H1 (cell line): ENCODE measurements around the gene NCF2. TPM values are rescaled to one million over a fixed set of nuclear protein-coding genes. Genes with fewer than 3 reads are reported as not detected.

ENCODE experiments used
- CTCF ChIA-PET: fragments of 300-600 bp; sonication (Branson Sonifier 250); formaldehyde crosslinking; loops from one replicate; lab custom pipeline; 2021; ENCODE audit not compliant: partially characterized antibody; lab: Charles Lee
- POLR2A ChIA-PET: fragments of 300-600 bp; sonication (Branson Sonifier 250); formaldehyde crosslinking; loops from one replicate; lab custom pipeline; 2021; ENCODE audit warnings: inconsistent platforms; ENCODE audit not compliant: partially characterized antibody; lab: Charles Lee
- DNase-seq, 2 experiments: peaks; one replicate each; pipeline versions ENCODE4 v3.0.0 to v3.0.0-alpha.2; 2010 to 2022; ENCODE audit warnings: low spot score in 2 of 2, low read depth in 1 of 2, mixed read lengths in 1 of 2
- FAIRE-seq: peaks from 2 replicates; lab custom pipeline; 2011; peaks lifted over from hg19 to GRCh38; lab: Jason Lieb, UNC
- H2AFZ ChIP-seq: 2 replicates; pipeline ENCODE4 v1.8.1; 2012; ENCODE audit warnings: low read length, inconsistent platforms
- H2AK5ac ChIP-seq: 2 replicates; pipeline ENCODE4 v1.6.1; 2013; ENCODE audit warnings: low read depth, low read length
- H2BK120ac ChIP-seq: replicated peaks from 2 replicates; pipeline ENCODE3; 2013; ENCODE audit warnings: low read depth, low read length, inconsistent platforms
- H2BK12ac ChIP-seq: 2 replicates; pipeline ENCODE4 v1.6.1; 2013; ENCODE audit warnings: low read depth, low read length
- H2BK15ac ChIP-seq: 2 replicates; pipeline ENCODE4 v1.6.1; 2013; ENCODE audit warnings: low read length
- H2BK20ac ChIP-seq: 2 replicates; pipeline ENCODE4 v1.6.1; 2013; ENCODE audit warnings: low read length
- H2BK5ac ChIP-seq: 2 replicates; pipeline ENCODE4 v1.6.1; 2013; ENCODE audit warnings: low read depth, low read length
- H3K14ac ChIP-seq: 2 replicates; pipeline ENCODE4 v1.6.1; 2013; ENCODE audit warnings: inconsistent platforms; ENCODE audit not compliant: insufficient read length
- H3K18ac ChIP-seq: 2 replicates; pipeline ENCODE4 v1.6.1; 2013; ENCODE audit warnings: low read length; ENCODE audit errors: extremely low read depth
- H3K23ac ChIP-seq: 2 replicates; pipeline ENCODE4 v1.6.1; 2013; ENCODE audit warnings: inconsistent platforms; ENCODE audit not compliant: insufficient read length
- H3K23me2 ChIP-seq: 2 replicates; pipeline ENCODE4 v1.6.1; 2013; ENCODE audit warnings: low read depth, low read length
- H3K27ac ChIP-seq: 2 replicates; pipeline ENCODE4 v1.6.1; 2011; ENCODE audit warnings: low read depth, low read length, inconsistent platforms
- H3K27me3 ChIP-seq, 4 experiments: replicated peaks in 1 of 4; 1 replicate in 1 of 4; 2 replicates in 3 of 4; pipeline versions ENCODE4 v1.6.1 to v1.8.1; 2011 to 2013; ENCODE audit warnings: low read length in 3 of 4, mild to moderate bottlenecking in 3 of 4, inconsistent platforms in 2 of 4, mixed read lengths in 2 of 4, moderate library complexity in 1 of 4; ENCODE audit not compliant: control insufficient read depth in 3 of 4, insufficient read depth in 3 of 4; ENCODE audit errors: extremely low read depth in 1 of 4
- H3K36me3 ChIP-seq, 4 experiments: 2 replicates each; pipeline versions ENCODE4 v1.6.1 to v1.8.1; 2011 to 2013; ENCODE audit warnings: mild to moderate bottlenecking in 4 of 4, low read length in 3 of 4, moderate library complexity in 2 of 4, control low read depth in 1 of 4, inconsistent platforms in 1 of 4; ENCODE audit not compliant: insufficient read depth in 4 of 4, control insufficient read depth in 2 of 4
- H3K4ac ChIP-seq: replicated peaks from 2 replicates; pipeline ENCODE3; 2013; ENCODE audit warnings: low read length, low read depth, mixed read lengths, inconsistent platforms; ENCODE audit not compliant: insufficient read length
- H3K4me1 ChIP-seq, 4 experiments: replicated peaks in 1 of 4; 1 replicate in 1 of 4; 2 replicates in 3 of 4; pipeline versions ENCODE4 v1.6.1 to v1.8.1; 2011 to 2013; ENCODE audit warnings: low read length in 3 of 4, inconsistent platforms in 2 of 4, mixed read lengths in 1 of 4; ENCODE audit not compliant: insufficient read depth in 4 of 4, control insufficient read depth in 3 of 4
- H3K4me2 ChIP-seq, 2 experiments: 2 replicates each; pipeline versions ENCODE4 v1.6.1 to v1.8.1; 2011 to 2013; ENCODE audit warnings: low read depth in 2 of 2, low read length in 2 of 2, control low read depth in 1 of 2, inconsistent platforms in 1 of 2, mild to moderate bottlenecking in 1 of 2; ENCODE audit not compliant: insufficient read depth in 1 of 2
- H3K4me3 ChIP-seq, 4 experiments: fragments of 200-600, 300-600 bp in 1 of 4; sonication (generic), shearing (Covaris generic), sonication (Bioruptor Twin) in 1 of 4; 2 replicates each; pipeline versions ENCODE4 v1.5.1 to v1.8.1; 2011 to 2016; ENCODE audit warnings: low read length in 4 of 4, low read depth in 3 of 4, control low read depth in 2 of 4, inconsistent platforms in 2 of 4, mild to moderate bottlenecking in 2 of 4, mixed read lengths in 1 of 4, moderate library complexity in 1 of 4; ENCODE audit not compliant: insufficient read depth in 2 of 4; ENCODE audit errors: extremely low read depth in 1 of 4
- H3K56ac ChIP-seq: replicated peaks from 2 replicates; pipeline ENCODE3; 2013; ENCODE audit warnings: low read depth, mild to moderate bottlenecking, mixed read lengths, low read length, inconsistent platforms; ENCODE audit not compliant: insufficient read length
- H3K79me1 ChIP-seq: 2 replicates; pipeline ENCODE4 v1.6.1; 2013; ENCODE audit warnings: low read depth, low read length, control low read depth
- H3K79me2 ChIP-seq, 2 experiments: 2 replicates each; pipeline versions ENCODE4 v1.6.1 to v1.8.1; 2012 to 2013; ENCODE audit warnings: low read length in 2 of 2, mild to moderate bottlenecking in 2 of 2, inconsistent platforms in 1 of 2; ENCODE audit not compliant: insufficient read depth in 2 of 2, control insufficient read depth in 1 of 2
- H3K9ac ChIP-seq, 4 experiments: replicated peaks in 1 of 4; 1 replicate in 1 of 4; 2 replicates in 3 of 4; pipeline versions ENCODE4 v1.6.1 to v1.8.1; 2011 to 2013; ENCODE audit warnings: low read depth in 3 of 4, low read length in 3 of 4, control low read depth in 2 of 4, mild to moderate bottlenecking in 2 of 4, moderate library complexity in 2 of 4, inconsistent platforms in 1 of 4; ENCODE audit errors: extremely low read depth in 1 of 4
- H3K9me3 ChIP-seq, 2 experiments: 2 replicates each; pipeline versions ENCODE4 v1.6.1 to v1.8.1; 2012 to 2013; ENCODE audit warnings: mild to moderate bottlenecking in 2 of 2, moderate library complexity in 2 of 2, control low read depth in 1 of 2, inconsistent platforms in 1 of 2, low read depth in 1 of 2, low read length in 1 of 2, mixed read lengths in 1 of 2; ENCODE audit not compliant: insufficient read depth in 2 of 2
- H4K20me1 ChIP-seq, 2 experiments: replicated peaks in 1 of 2; 2 replicates each; pipeline versions ENCODE3 to v1.8.1; 2011 to 2013; ENCODE audit warnings: inconsistent platforms in 2 of 2, low read length in 2 of 2, mild to moderate bottlenecking in 1 of 2; ENCODE audit not compliant: insufficient read depth in 2 of 2, control insufficient read depth in 1 of 2
- H4K5ac ChIP-seq: 2 replicates; pipeline ENCODE4 v1.6.1; 2013; ENCODE audit warnings: low read length, low read depth, mixed read lengths, inconsistent platforms; ENCODE audit not compliant: insufficient read length
- H4K8ac ChIP-seq: 2 replicates; pipeline ENCODE4 v1.8.0; 2013; ENCODE audit warnings: mild to moderate bottlenecking, moderate library complexity, low read length, inconsistent platforms; ENCODE audit not compliant: insufficient read depth; ENCODE audit errors: extremely low read depth
- H4K91ac ChIP-seq: replicated peaks from 2 replicates; pipeline ENCODE3; 2013; ENCODE audit warnings: low read length, mixed read lengths, inconsistent platforms; ENCODE audit not compliant: insufficient read length
- ASH2L ChIP-seq: fragments of 200-600, 300-600 bp; sonication (generic); IDR thresholded peaks from one replicate; pipeline ENCODE4 v1.7.1; 2017; ENCODE audit warnings: low read length
- BRCA1 ChIP-seq: IDR thresholded peaks from 2 replicates; pipeline ENCODE4 v1.6.1; 2012; ENCODE audit warnings: low read depth, low read length, improper control_type of control experiment
- CHD2 ChIP-seq: IDR thresholded peaks from 2 replicates; pipeline ENCODE4 v1.6.1; 2012; ENCODE audit warnings: low read length, improper control_type of control experiment
- EGR1 ChIP-seq: IDR thresholded peaks from 2 replicates; pipeline ENCODE4 v1.6.1; 2011; ENCODE audit warnings: low read depth, low read length, borderline replicate concordance
- SUZ12 ChIP-seq: fragments of 200-600 bp; sonication (generic); IDR thresholded peaks from 2 replicates; pipeline ENCODE4 v1.6.1; 2012; ENCODE audit warnings: mild to moderate bottlenecking, inconsistent platforms, low read length, moderate library complexity, mixed read lengths
- WGBS, 2 experiments: shearing (Covaris generic) in 1 of 2; methylation state at CpG; one replicate each; pipeline versions ENCODE4 v1.1.6 to v1.1.7; 2013 to 2015; ENCODE audit warnings: low lambda C conversion rate in 2 of 2, mixed read lengths in 2 of 2, inconsistent platforms in 1 of 2, low coverage in 1 of 2, missing lambda C conversion rate in 1 of 2; ENCODE audit not compliant: insufficient replicate concordance in 2 of 2, insufficient coverage in 1 of 2, insufficient read length in 1 of 2; ENCODE audit errors: extremely low coverage in 1 of 2, missing lambda C conversion rate in 1 of 2; 5-methylcytosine and 5-hydroxymethylcytosine counted together
- polyA plus RNA-seq, 7 experiments: library from polyadenylated mRNA; depleted of rRNA in 3 of 7; stranded (reverse) in 5 of 7; unstranded in 2 of 7; fragments of >200 nt in 5 of 7; fragments of 200-250 nt in 2 of 7; gene quantifications; 1 replicate in 5 of 7; 2 replicates in 1 of 7; 4 replicates in 1 of 7; pipeline versions ENCODE4 v1.2.1 to v1.2.3, GENCODE V29; 2011 to 2013; ENCODE audit warnings: missing spikeins in 2 of 7, mixed read lengths in 2 of 7
- total RNA-seq: library from RNA; stranded (reverse); fragmentation: NEBNext Ultra II Directional; extraction: Animal tissue kit (Norgen Biotek cat#: 25700); gene quantifications from 2 replicates; pipeline ENCODE4 v1.2.1, GENCODE V29; 2021
- TF ChIP-seq, protein P1 (sequence below): IDR thresholded peaks from 2 replicates; pipeline ENCODE4 v1.6.1; 2012; ENCODE audit warnings: low read length, inconsistent platforms

Gene NCF2
- total and polyA plus RNA-seq, 2 of the 8 experiments (the other 6 are each of a cell fraction or from before 2014, with no cell fraction given), result not detected

DNA sequence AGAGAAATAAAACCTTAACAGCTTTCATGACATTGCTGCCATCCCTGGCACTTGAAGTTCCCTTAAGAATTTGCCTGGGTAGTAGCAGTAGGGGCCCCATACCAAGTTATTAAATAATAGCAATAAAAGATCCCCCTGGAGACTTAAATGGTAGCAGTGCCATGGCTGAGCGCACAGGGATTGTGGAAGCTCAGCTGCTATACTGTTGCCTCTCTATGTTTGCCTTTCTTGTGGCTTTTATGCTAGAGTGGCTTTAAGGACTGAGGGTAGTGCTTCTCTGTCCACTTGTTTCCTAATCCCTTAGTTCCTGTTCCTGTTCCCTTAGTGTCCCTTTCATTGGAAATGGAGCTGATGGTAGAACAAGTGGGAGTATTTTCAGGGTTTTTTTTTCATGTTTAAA is 42.1 kb downstream of the NCF2 start:
- H2BK15ac ChIP-seq, result no peak overlapping the region
- no peak overlapping the region for H2BK12ac ChIP-seq
- no peak overlapping the region for H2BK20ac ChIP-seq
- no peak overlapping the region for H2AK5ac ChIP-seq
- no peaks in the 10 kb centered on the region for H3K9me3 ChIP-seq
- H2AFZ ChIP-seq, result no peak overlapping the region
- ChIA-PET POLR2A (interaction anchor here (0.7 to 1.5 kb wide), 2 partner anchors 23 to 217 kb away, joined by 3 read pairs; no protein-coding TSS in a partner anchor), CTCF (interaction anchor here (2.0 to 2.2 kb wide), 2 partner anchors 9 to 33 kb away, joined by 5 read pairs; no protein-coding TSS in a partner anchor)
- no peak overlapping the region for H3K4me2 ChIP-seq
- no peak overlapping the region for H3K18ac ChIP-seq
- H3K23ac ChIP-seq, result no peak overlapping the region
- 93% methylated on average over 1 of the region's 1 CpG; no CpG with 5 or more reads in 1 of the 2 experiments for WGBS, 2 experiments
- H4K5ac ChIP-seq, result no peak overlapping the region
- H3K27ac ChIP-seq, result no peak overlapping the region
- peaks cover 1 to 2% of the 10 kb centered on the region in 2 experiments for H4K20me1 ChIP-seq
- no peak overlapping the region for H2BK120ac ChIP-seq
- peaks cover 14 to 77% (median 50%) of the 10 kb centered on the region in 4 experiments for H3K36me3 ChIP-seq
- H3K79me1 ChIP-seq, result no peaks in the 10 kb centered on the region; the same call in 1 of the 2 replicates
- no peak overlapping the region for H3K9ac ChIP-seq
- DNase-seq (no peak), FAIRE-seq (no peak)
- TF ChIP-seq SUZ12, result no peak
- no peak for TF ChIP-seq ASH2L
- TF ChIP-seq BRCA1, result no peak
- TF ChIP-seq EGR1, result no peak
- TF ChIP-seq, protein P1, sequence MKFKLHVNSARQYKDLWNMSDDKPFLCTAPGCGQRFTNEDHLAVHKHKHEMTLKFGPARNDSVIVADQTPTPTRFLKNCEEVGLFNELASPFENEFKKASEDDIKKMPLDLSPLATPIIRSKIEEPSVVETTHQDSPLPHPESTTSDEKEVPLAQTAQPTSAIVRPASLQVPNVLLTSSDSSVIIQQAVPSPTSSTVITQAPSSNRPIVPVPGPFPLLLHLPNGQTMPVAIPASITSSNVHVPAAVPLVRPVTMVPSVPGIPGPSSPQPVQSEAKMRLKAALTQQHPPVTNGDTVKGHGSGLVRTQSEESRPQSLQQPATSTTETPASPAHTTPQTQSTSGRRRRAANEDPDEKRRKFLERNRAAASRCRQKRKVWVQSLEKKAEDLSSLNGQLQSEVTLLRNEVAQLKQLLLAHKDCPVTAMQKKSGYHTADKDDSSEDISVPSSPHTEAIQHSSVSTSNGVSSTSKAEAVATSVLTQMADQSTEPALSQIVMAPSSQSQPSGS, result no peak
- no peak for TF ChIP-seq CHD2
- H4K91ac ChIP-seq, result no peak overlapping the region
- H2BK5ac ChIP-seq, result no peak overlapping the region
- no peak overlapping the region for H3K4ac ChIP-seq
- H4K8ac ChIP-seq, result no peak overlapping the region
- H3K23me2 ChIP-seq, result no peaks in the 10 kb centered on the region
- H3K4me1 ChIP-seq, result peaks cover 1 to 5% (median 4%) of the 10 kb centered on the region in 4 experiments; a peak in 5 of 7 replicates
- H3K56ac ChIP-seq, result no peak overlapping the region
- H3K27me3 ChIP-seq, result no peaks in the 10 kb centered on the region
- no peak overlapping the region for H3K4me3 ChIP-seq
- H3K79me2 ChIP-seq, result no peaks in the 10 kb centered on the region
- H3K14ac ChIP-seq, result no peak overlapping the region
